Measurements from ENCODE around the gene NPTX1. TPM values are rescaled to one million over a fixed set of nuclear protein-coding genes. Genes with fewer than 3 reads are reported as not detected.

NPTX1 gene
- total RNA-seq, 4 donors from 2014 or later: 0.40 to 22.8 (median 7.2) TPM

DNA sequence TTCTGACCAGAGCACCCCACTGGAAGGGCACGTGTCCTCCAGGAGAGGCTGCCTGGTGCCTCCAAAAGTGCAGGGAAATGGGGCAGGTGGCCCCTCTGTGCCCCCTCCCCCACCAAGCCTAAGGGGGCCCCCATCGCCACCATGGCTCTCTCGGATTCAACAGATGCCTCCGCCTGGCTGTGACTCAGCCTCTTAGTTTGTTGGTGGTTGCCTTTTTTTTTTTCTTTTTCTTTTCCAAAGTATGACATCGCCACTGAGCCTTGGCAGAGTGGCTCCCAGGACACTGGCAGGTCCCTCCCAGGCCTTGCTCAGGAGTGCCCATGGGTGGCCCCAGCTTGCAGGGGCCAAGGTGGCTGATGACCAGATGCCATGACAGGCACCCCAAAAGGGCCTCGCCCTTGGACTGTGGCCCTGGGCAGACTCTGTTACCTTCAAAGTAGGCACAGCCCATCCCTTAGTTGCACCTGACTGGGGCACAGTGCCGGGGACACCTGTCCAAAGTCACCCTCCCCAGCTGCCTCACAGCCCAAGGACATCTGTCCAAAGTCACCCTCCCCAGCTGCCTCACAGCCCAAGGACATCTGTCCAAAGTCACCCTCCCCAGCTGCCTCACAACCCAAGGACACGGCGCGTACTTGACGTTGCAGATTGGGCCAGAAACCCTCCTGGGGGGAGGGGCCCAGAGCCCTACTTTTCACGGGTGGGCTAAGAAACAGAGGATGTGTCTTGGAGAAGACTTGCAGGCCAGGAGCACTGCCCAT, 29.6 kb downstream of the NPTX1 start:
- no peak overlapping the region for H3K27ac ChIP-seq
- 38 to 73% methylated on average over 2 to 12 of the region's 12 CpGs for WGBS, 2 donors (ENCODE audit: low coverage in 1 of 2)
- no peak overlapping the region for H3K4me3 ChIP-seq
- no peaks in the 10 kb centered on the region for H3K36me3 ChIP-seq
- in situ Hi-C loops (cut with MboI; ENCODE audit: low pct_ligation_motif_present in 1 of 4, low pct_unique_long_range_greater_than_20kb in 1 of 4, low sequenced_read_pairs in 3 of 4) (loop anchor here in 1 of 4 donors (25.0 kb wide), 1 partner anchor 415 kb away; no protein-coding TSS in a partner anchor), intact Hi-C loops (cut with DNase I; ENCODE audit: low total_unique reads) (no loop called here)
- no peaks in the 10 kb centered on the region for H3K9me3 ChIP-seq
- H3K4me1 ChIP-seq: peaks cover 0 to 12% (median 2%) of the 10 kb centered on the region in 4 donors
- no peak for DNase-seq
- no peak for TF ChIP-seq POLR2A (IDR thresholded peaks at IDR 0.05)
- TF ChIP-seq, protein P1, sequence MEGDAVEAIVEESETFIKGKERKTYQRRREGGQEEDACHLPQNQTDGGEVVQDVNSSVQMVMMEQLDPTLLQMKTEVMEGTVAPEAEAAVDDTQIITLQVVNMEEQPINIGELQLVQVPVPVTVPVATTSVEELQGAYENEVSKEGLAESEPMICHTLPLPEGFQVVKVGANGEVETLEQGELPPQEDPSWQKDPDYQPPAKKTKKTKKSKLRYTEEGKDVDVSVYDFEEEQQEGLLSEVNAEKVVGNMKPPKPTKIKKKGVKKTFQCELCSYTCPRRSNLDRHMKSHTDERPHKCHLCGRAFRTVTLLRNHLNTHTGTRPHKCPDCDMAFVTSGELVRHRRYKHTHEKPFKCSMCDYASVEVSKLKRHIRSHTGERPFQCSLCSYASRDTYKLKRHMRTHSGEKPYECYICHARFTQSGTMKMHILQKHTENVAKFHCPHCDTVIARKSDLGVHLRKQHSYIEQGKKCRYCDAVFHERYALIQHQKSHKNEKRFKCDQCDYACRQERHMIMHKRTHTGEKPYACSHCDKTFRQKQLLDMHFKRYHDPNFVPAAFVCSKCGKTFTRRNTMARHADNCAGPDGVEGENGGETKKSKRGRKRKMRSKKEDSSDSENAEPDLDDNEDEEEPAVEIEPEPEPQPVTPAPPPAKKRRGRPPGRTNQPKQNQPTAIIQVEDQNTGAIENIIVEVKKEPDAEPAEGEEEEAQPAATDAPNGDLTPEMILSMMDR (IDR thresholded peaks at IDR 0.05): no peak
- no peak for TF ChIP-seq EP300 (IDR thresholded peaks at IDR 0.05; ENCODE audit: low read depth)
- no peak for TF ChIP-seq POLR2AphosphoS5 (IDR thresholded peaks at IDR 0.05)
- no peaks in the 10 kb centered on the region for H3K27me3 ChIP-seq

DNA sequence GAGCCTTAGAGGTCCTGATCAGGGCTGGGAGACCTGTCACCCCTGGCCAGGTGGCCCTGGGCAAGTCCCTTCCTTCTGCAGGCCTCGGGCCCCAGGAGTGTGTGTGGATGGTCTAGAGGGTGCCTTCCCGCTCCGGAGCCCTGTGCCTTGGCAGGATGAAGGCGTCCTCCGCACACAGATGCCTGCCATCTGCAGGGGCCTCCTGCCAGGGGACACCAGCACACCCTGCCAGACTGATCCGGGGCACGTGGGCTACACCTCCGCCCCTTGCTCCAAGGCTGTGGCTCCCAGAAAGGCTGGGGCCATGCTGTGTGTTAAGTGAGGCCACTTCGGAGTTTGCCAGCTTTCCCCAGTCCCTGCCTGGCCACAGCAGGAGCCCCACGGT, 30.7 kb downstream of the NPTX1 start:
- TF ChIP-seq, protein P1 (IDR thresholded peaks at IDR 0.05): no peak
- TF ChIP-seq EP300 (IDR thresholded peaks at IDR 0.05; ENCODE audit: low read depth) (no peak), POLR2AphosphoS5 (IDR thresholded peaks at IDR 0.05) (no peak), POLR2A (IDR thresholded peaks at IDR 0.05) (no peak)

GRCh38 chr17:80445007-80445725, 31.2 kb downstream of the NPTX1 start:
- intact Hi-C loops (cut with DNase I; ENCODE audit: low total_unique reads) (no loop called here), in situ Hi-C loops (cut with MboI; ENCODE audit: low pct_ligation_motif_present in 1 of 4, low pct_unique_long_range_greater_than_20kb in 1 of 4, low sequenced_read_pairs in 3 of 4) (loop anchor here in 1 of 4 donors (25.0 kb wide), 1 partner anchor 417 kb away; no protein-coding TSS in a partner anchor)
- H3K4me1 ChIP-seq: peaks cover 0 to 3% (median 0%) of the 10 kb centered on the region in 4 donors
- H3K27me3 ChIP-seq: no peaks in the 10 kb centered on the region
- DNase-seq: no peak
- H3K27ac ChIP-seq: no peak overlapping the region
- H3K4me3 ChIP-seq: no peak overlapping the region
- TF ChIP-seq POLR2A (IDR thresholded peaks at IDR 0.05): no peak
- TF ChIP-seq POLR2AphosphoS5 (IDR thresholded peaks at IDR 0.05): no peak
- TF ChIP-seq, protein P1 (IDR thresholded peaks at IDR 0.05): no peak
- no peak for TF ChIP-seq EP300 (IDR thresholded peaks at IDR 0.05; ENCODE audit: low read depth)
- H3K9me3 ChIP-seq: no peaks in the 10 kb centered on the region
- H3K36me3 ChIP-seq: no peaks in the 10 kb centered on the region
- 76% methylated on average over 22 of the region's 26 CpGs; no CpG with 5 or more reads in 1 of the 2 donors for WGBS, 2 donors (ENCODE audit: low coverage in 1 of 2)

More for the DNA sequence above, 30.7 kb downstream of the NPTX1 start:
- Histone ChIP-seq H3K36me3 (no peaks in the 10 kb centered on the region), H3K9me3 (no peaks in the 10 kb centered on the region), H3K4me1 (peaks cover 0 to 9% (median 2%) of the 10 kb centered on the region in 4 donors), H3K27ac (no peak overlapping the region), H3K27me3 (no peaks in the 10 kb centered on the region), H3K4me3 (no peak overlapping the region)
- in situ Hi-C loops (cut with MboI; ENCODE audit: low pct_ligation_motif_present in 1 of 4, low pct_unique_long_range_greater_than_20kb in 1 of 4, low sequenced_read_pairs in 3 of 4): loop anchor here in 1 of 4 donors (25.0 kb wide), 1 partner anchor 417 kb away; no protein-coding TSS in a partner anchor
- intact Hi-C loops (cut with DNase I; ENCODE audit: low total_unique reads): no loop called here
- no peak for DNase-seq
- WGBS, 2 donors (ENCODE audit: low coverage in 1 of 2): 83% methylated on average over 10 of the region's 10 CpGs; no CpG with 5 or more reads in 1 of the 2 donors

DNA sequence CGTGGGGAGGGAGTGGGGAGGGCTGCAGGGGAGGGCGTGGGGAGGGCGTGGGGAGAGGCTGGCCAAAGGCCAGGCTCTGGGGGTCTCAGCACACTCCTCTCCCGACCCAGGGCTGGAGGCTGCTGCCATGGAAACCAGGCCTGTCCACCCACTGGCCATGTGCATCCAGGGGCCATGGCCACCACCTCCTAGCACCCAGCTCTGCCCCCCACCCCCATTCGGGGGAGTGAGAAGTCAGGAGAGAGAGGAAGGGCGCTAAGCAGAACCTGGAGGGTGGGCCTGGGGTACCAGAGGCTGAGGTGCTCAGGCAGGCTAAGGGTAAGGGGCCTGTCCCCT, 31.8 kb downstream of the NPTX1 start:
- no peak for TF ChIP-seq POLR2A (IDR thresholded peaks at IDR 0.05)
- no peak for TF ChIP-seq EP300 (IDR thresholded peaks at IDR 0.05; ENCODE audit: low read depth)
- no peak for TF ChIP-seq POLR2AphosphoS5 (IDR thresholded peaks at IDR 0.05)
- TF ChIP-seq, protein P1 (IDR thresholded peaks at IDR 0.05): no peak
- Histone ChIP-seq H3K27ac (no peak overlapping the region), H3K4me3 (no peak overlapping the region), H3K4me1 (no peaks in the 10 kb centered on the region), H3K27me3 (no peaks in the 10 kb centered on the region), H3K36me3 (no peaks in the 10 kb centered on the region), H3K9me3 (no peaks in the 10 kb centered on the region)
- intact Hi-C loops (cut with DNase I; ENCODE audit: low total_unique reads): no loop called here
- DNase-seq: no peak
- in situ Hi-C loops (cut with MboI; ENCODE audit: low pct_ligation_motif_present in 1 of 4, low pct_unique_long_range_greater_than_20kb in 1 of 4, low sequenced_read_pairs in 3 of 4): loop anchor here in 1 of 4 donors (25.0 kb wide), 1 partner anchor 418 kb away; no protein-coding TSS in a partner anchor
- WGBS, 2 donors (ENCODE audit: low coverage in 1 of 2): 89% methylated on average over 5 of the region's 6 CpGs; no CpG with 5 or more reads in 1 of the 2 donors
